Spleen (tissue), 11 donors: ENCODE measurements around the gene FNDC1. TPM values are rescaled to one million over a fixed set of nuclear protein-coding genes. Genes with fewer than 3 reads are reported as not detected.

ENCODE experiments used
- DNase-seq: peaks from one replicate; pipeline ENCODE4 v3.0.0-alpha.2; 2020
- H3K27ac ChIP-seq, 8 donors: fragments of 200-600 bp; sonication (generic) in 7 of 8; 1 replicate in 4 of 8; 2 replicates in 4 of 8; pipeline versions ENCODE4 v1.5.0 to v1.8.0; 2016 to 2021; ENCODE audit warnings: inconsistent platforms in 4 of 8, mild to moderate bottlenecking in 4 of 8, moderate library complexity in 1 of 8
- H3K27me3 ChIP-seq, 7 donors: fragments of 200-600 bp; sonication (generic) in 6 of 7; replicated peaks in 1 of 7; 1 replicate in 4 of 7; 2 replicates in 3 of 7; pipeline versions ENCODE4 v1.5.0 to v1.8.0; 2016 to 2021; ENCODE audit warnings: inconsistent platforms in 3 of 7, mild to moderate bottlenecking in 1 of 7
- H3K36me3 ChIP-seq, 6 donors: fragments of 200-600 bp; sonication (generic) in 5 of 6; 1 replicate in 4 of 6; 2 replicates in 2 of 6; pipeline versions ENCODE4 v1.5.0 to v1.8.0; 2016 to 2021; ENCODE audit warnings: inconsistent platforms in 2 of 6
- H3K4me1 ChIP-seq, 6 donors: fragments of 200-600 bp; sonication (generic) in 5 of 6; 1 replicate in 3 of 6; 2 replicates in 3 of 6; pipeline versions ENCODE4 v1.5.0 to v1.8.0; 2016 to 2021; ENCODE audit warnings: inconsistent platforms in 3 of 6
- H3K4me3 ChIP-seq, 8 donors: fragments of 200-600 bp; sonication (generic) in 7 of 8; 1 replicate in 4 of 8; 2 replicates in 4 of 8; pipeline versions ENCODE4 v1.5.0 to v1.8.0; 2016 to 2021; ENCODE audit warnings: inconsistent platforms in 4 of 8, mild to moderate bottlenecking in 4 of 8, moderate library complexity in 2 of 8
- H3K9me3 ChIP-seq, 8 donors: fragments of 200-600 bp; sonication (generic) in 7 of 8; 1 replicate in 4 of 8; 2 replicates in 4 of 8; pipeline versions ENCODE4 v1.5.0 to v1.8.0; 2016 to 2021; ENCODE audit warnings: inconsistent platforms in 4 of 8
- POLR2A ChIP-seq, 3 donors: fragments of 450-650 bp; IDR thresholded peaks; one replicate each; pipeline ENCODE4 v1.5.1; 2017; ENCODE audit warnings: antibody characterized with exemption in 3 of 3, mild to moderate bottlenecking in 1 of 3
- POLR2AphosphoS5 ChIP-seq, 3 donors: sonication (generic); formaldehyde crosslinking; IDR thresholded peaks; one replicate each; pipeline ENCODE4 v1.5.1; 2017; ENCODE audit warnings: antibody characterized with exemption in 3 of 3
- WGBS, 5 donors: extraction: QIAGEN DNeasy Blood & Tissue Kit in 3 of 5; methylation state at CpG; one replicate each; pipeline versions ENCODE4 v1.1.5 to v1.1.7; 2013 to 2018; 5-methylcytosine and 5-hydroxymethylcytosine counted together
- intact Hi-C: fragments of 100-400 bp; cut with DNase I; formaldehyde crosslinking; loops from one replicate; pipeline ENCODE4 v1.15.0; 2023; ENCODE audit warnings: low total_unique reads
- polyA plus RNA-seq, 3 donors: library from polyadenylated mRNA; stranded (reverse); fragments of 200-250 nt; gene quantifications; one replicate each; pipeline ENCODE4 v1.2.1, GENCODE V29; 2013
- total RNA-seq, 7 donors: library from RNA; depleted of rRNA in 3 of 7; stranded (reverse); fragments of >200 nt in 3 of 7; fragmentation: NEBNext Ultra II Directional in 4 of 7; extraction: Animal tissue kit (Norgen Biotek cat#: 25700) in 4 of 7; gene quantifications; one replicate each; pipeline versions ENCODE4 v1.1.0 to v1.2.1, GENCODE V29; 2016 to 2021
- TF ChIP-seq, protein P1 (sequence below), 11 experiments: fragments of 200-600 bp in 7 of 11; fragments of 450-650 bp in 4 of 11; sonication (generic) in 4 of 11; IDR thresholded peaks in 8 of 11; conservative IDR thresholded peaks in 3 of 11; 1 replicate in 7 of 11; 2 replicates in 4 of 11; pipeline versions ENCODE4 v1.4.0 to v1.8.0; 2016 to 2021; ENCODE audit warnings: antibody characterized with exemption in 11 of 11, inconsistent platforms in 4 of 11, mild to moderate bottlenecking in 1 of 11
- donor health status: healthy with polysubstance abuse.
- donor health status: DM: no; HTN: no; CAD: no; lungs with moderate emphysema.
- donor health status: DM: no; HTN: no; CAD: no.
- donor health status: Bipolar disorder and iron deficiency.
- donor health status: healthy.
- donor health status: DM: no; HTN: no; CAD: no.
- donor health status: DM: yes; HTN: yes; CAD: no.

The FNDC1 gene
- total and polyA plus RNA-seq, 10 donors = 0.03 to 1.2 (median 0.29) TPM

DNA sequence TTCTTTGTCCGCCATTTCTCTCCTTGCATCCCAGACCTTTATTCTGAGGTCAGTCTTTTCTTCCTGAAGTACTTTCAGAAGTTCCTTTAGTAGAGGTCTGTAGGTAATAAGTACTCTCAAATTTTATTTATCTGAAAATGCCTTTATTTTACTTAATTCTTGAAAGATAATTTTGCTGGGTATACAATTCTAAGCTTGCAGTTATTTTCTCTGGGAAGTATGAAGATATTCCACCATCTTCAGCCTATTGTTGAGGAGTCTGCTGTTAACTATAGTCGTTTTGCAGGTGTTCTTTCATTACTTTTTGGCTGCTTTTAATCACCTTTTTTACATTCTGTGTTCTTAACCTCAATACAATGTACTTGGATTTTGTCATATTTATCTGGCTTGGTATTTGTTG is 13.5 kb upstream of the FNDC1 start:
- Histone ChIP-seq H3K9me3 (peaks cover 0 to 28% (median 22%) of the 10 kb centered on the region in 8 donors), H3K4me3 (no peak overlapping the region), H3K36me3 (no peaks in the 10 kb centered on the region), H3K4me1 (peaks cover 0 to 6% (median 2%) of the 10 kb centered on the region in 6 donors), H3K27ac (no peak overlapping the region), H3K27me3 (no peaks in the 10 kb centered on the region)
- TF ChIP-seq POLR2AphosphoS5 (IDR thresholded peaks at IDR 0.05) (no peak), POLR2A (IDR thresholded peaks at IDR 0.05) (no peak)
- TF ChIP-seq, protein P1, sequence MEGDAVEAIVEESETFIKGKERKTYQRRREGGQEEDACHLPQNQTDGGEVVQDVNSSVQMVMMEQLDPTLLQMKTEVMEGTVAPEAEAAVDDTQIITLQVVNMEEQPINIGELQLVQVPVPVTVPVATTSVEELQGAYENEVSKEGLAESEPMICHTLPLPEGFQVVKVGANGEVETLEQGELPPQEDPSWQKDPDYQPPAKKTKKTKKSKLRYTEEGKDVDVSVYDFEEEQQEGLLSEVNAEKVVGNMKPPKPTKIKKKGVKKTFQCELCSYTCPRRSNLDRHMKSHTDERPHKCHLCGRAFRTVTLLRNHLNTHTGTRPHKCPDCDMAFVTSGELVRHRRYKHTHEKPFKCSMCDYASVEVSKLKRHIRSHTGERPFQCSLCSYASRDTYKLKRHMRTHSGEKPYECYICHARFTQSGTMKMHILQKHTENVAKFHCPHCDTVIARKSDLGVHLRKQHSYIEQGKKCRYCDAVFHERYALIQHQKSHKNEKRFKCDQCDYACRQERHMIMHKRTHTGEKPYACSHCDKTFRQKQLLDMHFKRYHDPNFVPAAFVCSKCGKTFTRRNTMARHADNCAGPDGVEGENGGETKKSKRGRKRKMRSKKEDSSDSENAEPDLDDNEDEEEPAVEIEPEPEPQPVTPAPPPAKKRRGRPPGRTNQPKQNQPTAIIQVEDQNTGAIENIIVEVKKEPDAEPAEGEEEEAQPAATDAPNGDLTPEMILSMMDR (IDR thresholded peaks at IDR 0.05 in 8 of 11, conservative IDR thresholded peaks at IDR 0.05 in 3 of 11) = no peak
- DNase-seq = no peak
- WGBS, 5 donors = 56 to 82% (median 78%) methylated on average over 2 of the region's 2 CpGs
- intact Hi-C loops = no loop called here

DNA sequence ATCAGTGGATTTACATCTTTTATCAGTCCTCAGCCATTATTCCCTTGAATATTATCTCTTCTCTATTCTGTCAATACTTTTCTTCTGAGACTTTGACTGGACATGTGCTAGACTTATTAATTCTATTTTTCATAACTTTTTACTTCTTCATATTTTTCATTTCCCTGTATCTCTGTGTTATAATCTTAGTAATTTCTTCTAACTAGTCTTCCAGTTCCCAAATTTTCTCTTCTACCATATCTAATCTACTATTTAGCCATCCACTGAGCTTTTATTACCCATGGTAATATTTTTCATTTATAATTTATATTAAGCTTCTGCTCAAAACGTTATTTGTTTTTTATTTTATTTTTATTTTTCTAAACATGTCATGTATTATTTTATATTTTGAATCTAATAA is 13.1 kb upstream of the FNDC1 start:
- Histone ChIP-seq H3K4me1 (peaks cover 0 to 4% (median 1%) of the 10 kb centered on the region in 6 donors), H3K27me3 (no peaks in the 10 kb centered on the region), H3K27ac (no peak overlapping the region), H3K36me3 (no peaks in the 10 kb centered on the region), H3K9me3 (peaks cover 0 to 29% (median 22%) of the 10 kb centered on the region in 8 donors), H3K4me3 (no peak overlapping the region)
- intact Hi-C loops = no loop called here
- TF ChIP-seq POLR2A (IDR thresholded peaks at IDR 0.05) = no peak
- TF ChIP-seq, protein P1 (IDR thresholded peaks at IDR 0.05 in 8 of 11, conservative IDR thresholded peaks at IDR 0.05 in 3 of 11) = no peak
- TF ChIP-seq POLR2AphosphoS5 (IDR thresholded peaks at IDR 0.05) = no peak
- DNase-seq = no peak
- WGBS, 5 donors = 37 to 67% (median 48%) methylated on average over 1 of the region's 1 CpG

DNA sequence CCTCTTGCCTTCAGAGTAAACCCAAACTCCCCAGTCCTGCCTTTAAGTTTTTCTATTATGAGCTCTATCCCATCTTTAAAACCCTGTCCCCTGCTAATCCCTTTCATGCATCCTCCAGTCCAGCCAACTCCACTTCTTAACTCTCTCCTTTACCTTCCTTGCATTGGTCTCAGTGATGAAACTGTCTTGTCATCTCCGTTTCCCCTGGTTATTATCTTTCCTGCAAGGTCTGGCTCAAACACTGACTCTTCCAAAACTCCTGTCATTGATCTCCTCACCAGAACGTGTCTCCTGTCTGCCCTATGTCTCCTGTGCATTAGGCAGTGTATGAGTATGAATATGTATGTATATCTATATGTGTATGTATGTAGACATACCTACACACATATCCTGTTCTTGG is 11.8 kb upstream of the FNDC1 start:
- WGBS, 5 donors = 54 to 79% (median 65%) methylated on average over 2 of the region's 2 CpGs
- H3K9me3 ChIP-seq = peaks cover 0 to 29% (median 22%) of the 10 kb centered on the region in 8 donors
- no peak overlapping the region for H3K27ac ChIP-seq
- no peak for TF ChIP-seq POLR2AphosphoS5 (IDR thresholded peaks at IDR 0.05)
- TF ChIP-seq POLR2A (IDR thresholded peaks at IDR 0.05) = no peak
- TF ChIP-seq, protein P1 (IDR thresholded peaks at IDR 0.05 in 8 of 11, conservative IDR thresholded peaks at IDR 0.05 in 3 of 11) = no peak
- H3K4me1 ChIP-seq = no peaks in the 10 kb centered on the region
- no peak overlapping the region for H3K4me3 ChIP-seq
- intact Hi-C loops = no loop called here
- DNase-seq = no peak
- H3K36me3 ChIP-seq = no peaks in the 10 kb centered on the region
- H3K27me3 ChIP-seq = no peaks in the 10 kb centered on the region

DNA sequence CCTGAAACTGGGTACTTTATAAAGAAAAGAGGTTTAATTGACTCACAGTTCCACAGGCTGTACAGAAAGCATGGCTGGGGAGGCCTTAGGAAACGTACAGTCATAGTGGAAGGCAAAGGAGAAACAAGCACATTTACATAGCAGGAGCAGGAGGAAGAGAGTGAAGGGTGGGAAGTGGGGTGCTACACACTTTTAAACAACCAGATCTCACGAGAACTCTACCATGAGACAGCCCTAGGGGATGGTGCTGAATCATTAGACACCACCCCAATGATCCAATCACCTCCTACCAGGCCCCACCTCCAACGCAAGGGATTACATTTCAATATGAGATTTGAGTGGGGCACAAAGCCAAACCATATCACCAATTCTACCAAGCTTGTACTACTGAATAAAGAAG is 7.4 kb upstream of the FNDC1 start:
- Histone ChIP-seq H3K4me3 (no peak overlapping the region), H3K27me3 (peaks cover 0 to 23% (median 0%) of the 10 kb centered on the region in 7 donors), H3K9me3 (peaks cover 0 to 7% (median 2%) of the 10 kb centered on the region in 8 donors), H3K36me3 (no peaks in the 10 kb centered on the region), H3K4me1 (peaks cover 0 to 8% (median 0%) of the 10 kb centered on the region in 6 donors), H3K27ac (no peak overlapping the region)
- TF ChIP-seq, protein P1 (IDR thresholded peaks at IDR 0.05 in 8 of 11, conservative IDR thresholded peaks at IDR 0.05 in 3 of 11) = no peak
- TF ChIP-seq POLR2A (IDR thresholded peaks at IDR 0.05) (no peak), POLR2AphosphoS5 (IDR thresholded peaks at IDR 0.05) (no peak)
- intact Hi-C loops = no loop called here
- no peak for DNase-seq
- WGBS, 5 donors = 39 to 77% (median 71%) methylated on average over 3 of the region's 3 CpGs
